ENCODE results near the gene NECTIN2. TPM values are rescaled to one million over a fixed set of nuclear protein-coding genes. Genes with fewer than 3 reads are reported as not detected.

The NECTIN2 gene
- total RNA-seq, 4 donors from 2014 or later = 25.6 to 171 (median 122) TPM

- peaks cover 0 to 60% (median 0%) of the 10 kb centered on the region in 3 donors for H3K36me3 ChIP-seq
- peaks cover 0 to 23% (median 8%) of the 10 kb centered on the region in 4 donors for H3K4me1 ChIP-seq
- DNase-seq = no peak
- peak overlapping the region; percentile 60 to 100 (median 64) for H3K4me3 ChIP-seq
- H3K9me3 ChIP-seq = no peaks in the 10 kb centered on the region
- H3K27ac ChIP-seq = peak overlapping the region; percentile 90 to 98 (median 94)
- H3K27me3 ChIP-seq = no peaks in the 10 kb centered on the region
- TF ChIP-seq CTCF (IDR thresholded peaks at IDR 0.05) = no peak
- peak in 1 of 2 donors; percentile 71 for TF ChIP-seq POLR2A (IDR thresholded peaks at IDR 0.05)
These were observed 44.4 kb downstream of the NECTIN2 start for GRCh38 chr19:44890366-44891015.

- DNase-seq = peak; percentile 100
- Histone ChIP-seq H3K27me3 (no peaks in the 10 kb centered on the region), H3K9me3 (no peaks in the 10 kb centered on the region), H3K27ac (peak within 1 kb of the TSS; percentile 90 to 98 (median 94)), H3K4me3 (peak within 1 kb of the TSS; percentile 87 to 100 (median 95)), H3K36me3 (peaks cover 0 to 60% (median 0%) of the 10 kb centered on the region in 3 donors), H3K4me1 (peaks cover 0 to 23% (median 8%) of the 10 kb centered on the region in 4 donors)
- no peak for TF ChIP-seq CTCF (IDR thresholded peaks at IDR 0.05)
- TF ChIP-seq POLR2A (IDR thresholded peaks at IDR 0.05) = peak; percentile 36 to 45
These were observed 45.2 kb downstream of the NECTIN2 start, which contains the start of gene TOMM40 for GRCh38 chr19:44891016-44891882. TOMM40 (plus strand) TSS chr19:44891254; CDS start chr19:44891416, 162 bp downstream.

- no peaks in the 10 kb centered on the region for H3K27me3 ChIP-seq
- no peak overlapping the region for H3K27ac ChIP-seq
- H3K4me3 ChIP-seq = no peak overlapping the region
- H3K36me3 ChIP-seq = peaks cover 0 to 64% (median 0%) of the 10 kb centered on the region in 3 donors
- H3K9me3 ChIP-seq = no peaks in the 10 kb centered on the region
- H3K4me1 ChIP-seq = peaks cover 0 to 23% (median 8%) of the 10 kb centered on the region in 4 donors
- TF ChIP-seq CTCF (IDR thresholded peaks at IDR 0.05) = no peak
- TF ChIP-seq POLR2A (IDR thresholded peaks at IDR 0.05) = no peak
- no peak for DNase-seq
These were observed 46.8 kb downstream of the NECTIN2 start for GRCh38 chr19:44892932-44893331.

GRCh38 chr19:44893332-44894051 is 47.4 kb downstream of the NECTIN2 start:
- H3K9me3 ChIP-seq = no peaks in the 10 kb centered on the region
- H3K27me3 ChIP-seq = no peaks in the 10 kb centered on the region
- TF ChIP-seq POLR2A (IDR thresholded peaks at IDR 0.05) (no peak), CTCF (IDR thresholded peaks at IDR 0.05) (no peak)
- no peak overlapping the region for H3K4me3 ChIP-seq
- H3K4me1 ChIP-seq = peaks cover 0 to 23% (median 8%) of the 10 kb centered on the region in 4 donors
- DNase-seq = no peak
- H3K27ac ChIP-seq = no peak overlapping the region
- H3K36me3 ChIP-seq = peaks cover 0 to 62% (median 0%) of the 10 kb centered on the region in 3 donors

GRCh38 chr19:44894052-44894400 is 47.9 kb downstream of the NECTIN2 start:
- TF ChIP-seq CTCF (IDR thresholded peaks at IDR 0.05) (no peak), POLR2A (IDR thresholded peaks at IDR 0.05) (no peak)
- Histone ChIP-seq H3K9me3 (no peaks in the 10 kb centered on the region), H3K4me1 (peaks cover 0 to 23% (median 8%) of the 10 kb centered on the region in 4 donors), H3K27ac (no peak overlapping the region), H3K4me3 (no peak overlapping the region), H3K27me3 (no peaks in the 10 kb centered on the region), H3K36me3 (peaks cover 0 to 57% (median 0%) of the 10 kb centered on the region in 3 donors)
- no peak for DNase-seq

All from Peyer's patch (tissue), 4 donors.